Suppressor macrophage treated with lipopolysaccharide for 4 hours (primary cell): ENCODE data around the gene ZHX3.

Source experiments
- DNase-seq: peaks from one replicate; pipeline ENCODE4 v3.0.0-alpha.2; 2020

ZHX3 gene

GRCh38 chr20:41221614-41222218 is 95.8 kb downstream of the ZHX3 start:
- no peak for DNase-seq

DNA sequence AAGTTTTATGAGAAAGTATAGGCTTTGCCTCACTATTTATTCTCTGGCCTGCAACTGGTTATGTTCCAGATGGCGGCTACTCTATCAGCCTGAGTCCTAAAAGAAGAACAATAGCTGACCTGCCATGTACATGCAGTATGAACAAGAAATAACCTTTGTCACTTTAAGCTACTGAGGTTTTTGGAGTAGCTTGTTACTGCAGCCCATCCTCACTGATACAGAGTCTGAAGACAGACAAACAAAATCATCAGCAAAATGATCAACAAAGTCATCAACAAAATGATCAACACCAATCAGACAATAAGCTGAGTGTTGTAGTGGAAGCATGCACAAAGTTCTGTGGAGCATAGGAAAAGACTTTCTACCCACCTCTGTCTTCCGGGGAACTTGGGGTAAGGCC is 97.7 kb downstream of the ZHX3 start:
- DNase-seq, result no peak

DNA sequence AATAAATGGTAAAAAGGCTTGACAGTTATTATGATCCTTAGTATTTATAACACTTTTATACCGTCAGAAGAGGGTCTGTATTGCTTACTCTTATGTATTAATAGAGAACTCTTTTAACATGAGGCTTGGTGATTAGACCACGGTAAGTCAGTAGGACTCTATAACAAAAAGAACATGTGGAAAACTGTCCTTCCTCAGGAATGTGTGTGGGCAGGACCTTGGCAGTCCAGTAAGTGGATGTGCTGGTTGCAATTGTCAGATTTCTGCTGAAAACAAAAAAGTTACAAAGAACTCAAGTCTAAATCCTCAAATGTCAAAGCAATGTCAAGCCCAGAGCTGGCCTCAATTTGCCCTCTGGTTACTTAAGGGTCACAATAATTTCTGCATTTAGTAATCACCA is 99.1 kb downstream of the ZHX3 start:
- DNase-seq, result no peak

DNA sequence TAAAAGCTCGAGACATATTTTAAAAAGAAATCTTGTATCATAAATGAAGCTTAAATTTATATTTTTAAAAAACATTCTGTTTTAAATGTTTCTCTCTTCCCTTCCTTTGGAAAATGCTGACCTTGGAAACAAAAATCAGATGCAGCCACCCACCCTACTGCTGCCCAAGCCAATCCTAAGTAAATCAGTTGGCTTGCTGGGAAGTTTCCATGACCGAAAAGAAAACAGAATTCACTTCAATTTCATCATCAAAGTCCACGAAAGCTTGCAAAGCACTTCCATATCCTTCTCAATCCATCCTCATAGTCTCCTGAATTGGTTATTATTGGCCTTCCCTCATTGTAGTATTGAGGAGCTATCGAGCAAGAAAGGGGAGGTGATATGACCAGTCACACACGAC is 100.1 kb downstream of the ZHX3 start:
- DNase-seq, result no peak

DNA sequence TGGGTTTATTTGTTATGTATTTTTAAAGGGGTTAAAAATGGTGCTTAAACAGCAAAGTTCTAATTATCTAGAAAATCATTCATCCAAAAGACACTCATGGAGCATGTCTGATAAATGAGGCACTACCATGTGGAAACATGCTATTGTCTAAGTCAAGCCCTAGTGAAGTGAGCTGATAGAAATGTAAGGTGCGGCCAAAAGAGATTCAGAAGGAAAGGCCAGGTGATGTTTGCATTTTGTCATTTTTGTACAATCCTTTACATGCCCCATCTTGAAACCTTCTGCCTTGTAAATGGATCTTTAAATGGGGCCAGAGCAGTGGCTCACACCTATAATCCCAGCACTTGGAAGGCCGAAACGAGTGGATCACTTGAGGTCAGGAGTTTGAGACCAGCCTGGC is 102.9 kb downstream of the ZHX3 start:
- no peak for DNase-seq

GRCh38 chr20:41214202-41214601 is 103.3 kb downstream of the ZHX3 start:
- no peak for DNase-seq

- DNase-seq, result no peak
These were observed 104.2 kb downstream of the ZHX3 start for GRCh38 chr20:41213150-41213820.

- no peak for DNase-seq
These were observed 112.2 kb downstream of the ZHX3 start for GRCh38 chr20:41205313-41205712.

- DNase-seq, result no peak
These were observed 112.9 kb downstream of the ZHX3 start for GRCh38 chr20:41204304-41205265.

- DNase-seq, result no peak
These were observed 113.9 kb downstream of the ZHX3 start for GRCh38 chr20:41203660-41204059.

GRCh38 chr20:41202426-41202825 is 115.1 kb downstream of the ZHX3 start:
- no peak for DNase-seq

DNA sequence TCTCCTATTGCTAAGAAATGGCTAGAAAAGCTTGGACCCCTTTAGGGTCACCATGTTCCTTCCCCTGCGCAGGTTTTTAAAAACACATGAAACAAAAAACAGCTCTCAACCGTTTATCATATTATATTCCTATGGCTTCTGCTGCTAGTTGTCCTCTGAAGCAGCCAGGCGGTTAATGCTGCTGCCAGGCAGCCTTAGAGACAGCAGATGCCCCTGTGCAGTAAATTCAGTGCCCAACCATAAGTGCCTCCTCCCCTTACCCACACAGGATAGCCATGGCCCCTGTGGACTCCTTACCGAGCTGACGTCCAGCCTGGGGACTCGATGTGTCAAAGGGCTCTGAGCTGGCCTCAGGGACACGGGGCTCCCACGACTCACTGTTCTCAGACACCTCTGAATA is 115.8 kb downstream of the ZHX3 start:
- no peak for DNase-seq

GRCh38 chr20:41200446-41201202 is 116.9 kb downstream of the ZHX3 start:
- no peak for DNase-seq

- DNase-seq, result no peak
These were observed 119.1 kb downstream of the ZHX3 start for GRCh38 chr20:41198443-41198842.

- DNase-seq, result no peak
These were observed 120.8 kb downstream of the ZHX3 start for GRCh38 chr20:41196653-41197225.

GRCh38 chr20:41192575-41192974 is 125.0 kb downstream of the ZHX3 start:
- DNase-seq, result no peak

DNA sequence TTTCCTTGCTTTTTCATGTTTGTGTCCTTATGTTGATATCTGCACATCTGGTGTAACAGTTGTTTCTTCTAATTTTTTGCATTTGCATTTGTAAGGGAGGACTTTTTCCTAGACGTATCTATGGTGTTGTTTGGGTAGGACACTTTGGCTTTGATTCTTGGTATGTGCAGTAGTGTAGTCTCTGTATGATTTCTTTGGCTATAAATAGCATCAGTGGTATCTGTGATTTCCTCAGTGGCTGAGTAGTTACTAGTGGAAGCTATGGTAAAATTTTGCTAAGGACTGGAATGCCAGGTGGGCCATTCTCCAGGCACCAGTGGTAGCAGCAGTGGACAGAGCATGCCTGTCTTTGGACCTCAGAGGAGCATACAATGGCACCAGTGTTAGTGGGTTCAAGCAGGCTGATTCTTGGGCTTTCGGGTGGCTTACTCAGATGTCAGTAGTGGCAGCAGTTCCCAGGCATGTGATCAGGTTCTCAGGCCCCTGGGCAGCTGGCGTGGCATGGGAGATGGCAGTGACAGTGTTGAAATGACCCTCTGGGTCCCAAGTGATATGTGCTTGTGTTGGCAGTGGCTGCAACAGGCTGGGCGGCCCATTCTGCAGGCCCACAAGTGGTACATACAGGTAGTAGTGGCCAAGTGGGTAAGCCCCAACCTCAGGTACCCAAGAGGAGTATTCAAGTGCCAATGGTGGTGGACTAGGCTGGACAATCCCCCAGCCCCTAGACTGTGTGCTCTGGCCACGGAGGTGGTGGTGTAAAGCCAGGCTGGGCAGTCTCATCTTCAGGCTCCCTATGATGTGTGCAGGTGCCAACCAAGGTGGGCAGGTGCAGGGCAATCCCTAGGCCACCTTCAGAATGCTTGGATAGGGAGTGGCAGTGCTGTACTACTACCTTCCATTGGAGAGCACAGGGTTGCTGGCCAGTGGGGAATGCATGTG is 125.7 kb downstream of the ZHX3 start:
- DNase-seq, result no peak

DNA sequence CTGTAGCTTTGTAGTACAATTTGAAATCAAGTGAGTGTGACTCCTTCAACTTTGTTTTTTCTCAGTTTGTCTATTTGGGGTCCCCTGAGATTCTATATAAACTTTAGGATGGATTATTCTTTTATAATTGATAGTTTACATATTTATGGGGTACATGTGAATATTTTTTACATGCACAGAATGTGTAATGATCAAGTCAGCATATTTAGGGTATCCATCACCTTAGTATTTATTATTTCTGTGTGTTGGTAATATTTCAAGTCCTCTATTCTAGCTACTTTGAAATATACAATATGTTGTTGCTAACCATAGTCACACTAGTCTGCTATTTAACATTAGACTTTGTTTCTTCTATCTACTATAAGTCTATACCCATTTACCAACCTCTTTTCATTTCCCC is 129.9 kb downstream of the ZHX3 start:
- DNase-seq, result no peak

DNA sequence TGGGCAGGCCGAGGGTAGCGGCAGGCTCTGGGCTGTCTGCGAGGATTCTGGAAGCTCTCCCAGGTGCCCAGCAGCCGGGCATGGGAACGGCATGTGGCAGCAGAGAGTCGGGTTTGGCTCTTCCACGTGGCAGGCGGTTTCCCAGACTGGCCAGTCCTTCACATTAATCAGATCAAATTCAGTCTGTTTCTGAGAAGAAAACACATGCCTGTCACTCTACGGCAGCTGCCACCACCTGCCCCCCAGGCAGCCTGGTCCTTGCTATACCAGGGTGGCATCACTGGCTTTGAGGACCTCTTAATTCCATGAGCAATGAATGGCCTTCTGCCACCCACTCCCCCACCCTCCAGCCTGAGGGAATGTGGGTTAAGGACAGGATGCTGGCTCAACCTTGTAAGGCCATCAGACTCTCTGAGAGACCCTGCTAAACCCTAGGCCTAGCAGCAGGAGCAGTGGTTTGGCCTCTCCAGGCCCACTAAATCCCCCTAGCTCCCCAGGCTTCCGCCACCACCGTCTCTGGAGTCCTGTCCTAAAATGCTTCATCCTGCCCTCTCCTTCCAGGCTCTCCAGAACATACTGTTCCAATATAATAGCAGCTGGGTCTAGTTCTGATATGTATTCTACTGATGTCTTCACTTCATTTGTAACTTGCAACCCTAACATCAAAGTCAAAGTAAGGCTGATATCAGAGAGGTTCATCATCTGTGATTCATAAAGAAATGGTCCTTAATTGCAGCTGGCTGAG is 132.3 kb downstream of the ZHX3 start:
- DNase-seq, result no peak

DNA sequence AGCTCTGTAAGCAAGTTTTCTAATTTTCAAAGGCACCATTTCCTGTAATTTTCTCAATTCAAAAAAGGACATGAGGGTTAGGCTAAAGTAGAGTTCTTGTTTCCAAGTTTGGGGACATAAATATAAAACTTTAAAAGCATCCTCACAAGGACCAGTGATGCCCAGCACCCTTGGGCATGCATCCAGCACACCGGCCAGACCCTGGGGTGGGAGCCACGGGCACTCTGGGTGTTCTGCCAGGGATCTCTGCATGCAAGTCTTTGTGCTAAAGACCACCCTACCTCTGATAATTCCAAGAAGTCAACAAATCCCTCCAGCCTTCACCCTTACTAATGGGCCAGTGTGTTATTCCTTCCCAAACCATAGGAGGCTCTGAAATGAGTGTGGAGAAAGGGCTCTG is 133.7 kb downstream of the ZHX3 start:
- DNase-seq, result no peak

- no peak for DNase-seq
These were observed 134.1 kb downstream of the ZHX3 start for GRCh38 chr20:41183391-41183790.
